HepG2 (cell line): ENCODE data around the gene SEBOX. TPM values are rescaled to one million over a fixed set of nuclear protein-coding genes. Genes with fewer than 3 reads are reported as not detected.

Experiments used
- BHLHE40 ChIP-seq: IDR thresholded peaks from 2 replicates; pipeline ENCODE4 v1.6.1; 2011; ENCODE audit warnings: low read length, improper control_type of control experiment
- DRAP1 ChIP-seq: IDR thresholded peaks from 2 replicates; pipeline ENCODE4 v1.6.1; 2016; ENCODE audit warnings: missing genetic modification reagents, missing compliant biosample characterization
- EED ChIP-seq: sonication (generic); formaldehyde crosslinking; IDR thresholded peaks from 2 replicates; pipeline ENCODE4 v1.5.0; 2020; ENCODE audit warnings: mild to moderate bottlenecking, missing genetic modification reagents
- GZF1 ChIP-seq: sonication (generic); formaldehyde crosslinking; IDR thresholded peaks from 2 replicates; pipeline ENCODE4 v1.5.1; 2020; ENCODE audit warnings: mild to moderate bottlenecking, missing genetic modification reagents
- HDAC2 ChIP-seq: sonication (generic); formaldehyde crosslinking; IDR thresholded peaks from 2 replicates; pipeline ENCODE4 v1.4.0; 2020; ENCODE audit warnings: missing genetic modification reagents
- HNF4A ChIP-seq: sonication (generic); formaldehyde crosslinking; IDR thresholded peaks from 2 replicates; pipeline ENCODE4 v1.4.0; 2020; ENCODE audit warnings: missing genetic modification reagents
- MLX ChIP-seq: IDR thresholded peaks from 2 replicates; pipeline ENCODE4 v1.6.1; 2016
- NFYC ChIP-seq: IDR thresholded peaks from 2 replicates; pipeline ENCODE4 v1.6.1; 2016; ENCODE audit warnings: missing genetic modification reagents, missing compliant biosample characterization
- PHF20 ChIP-seq: sonication (generic); formaldehyde crosslinking; IDR thresholded peaks from 2 replicates; pipeline ENCODE4 v1.5.0; 2020; ENCODE audit warnings: mild to moderate bottlenecking, missing genetic modification reagents
- RBM39 ChIP-seq: fragments of 200-400 bp; formaldehyde crosslinking; IDR thresholded peaks from one replicate; pipeline ENCODE4 v1.6.1; 2018; ENCODE audit warnings: antibody characterized with exemption, mild to moderate bottlenecking, low read depth, low read length; ENCODE audit not compliant: poor library complexity, severe bottlenecking
- RORA ChIP-seq: sonication (generic); formaldehyde crosslinking; IDR thresholded peaks from 2 replicates; pipeline ENCODE4 v1.5.0; 2020; ENCODE audit warnings: mild to moderate bottlenecking, missing genetic modification reagents, moderate library complexity
- SP2 ChIP-seq: sonication (generic); formaldehyde crosslinking; IDR thresholded peaks from 2 replicates; pipeline ENCODE4 v1.5.1; 2020; ENCODE audit warnings: mild to moderate bottlenecking, missing genetic modification reagents
- SRY ChIP-seq: sonication (generic); formaldehyde crosslinking; IDR thresholded peaks from 2 replicates; pipeline ENCODE4 v1.8.0; 2022; ENCODE audit warnings: mild to moderate bottlenecking, missing genetic modification reagents
- TCF12 ChIP-seq, 2 experiments: fragments of 450-650 bp in 1 of 2; sonication (generic) in 1 of 2; formaldehyde crosslinking in 1 of 2; IDR thresholded peaks; 2 replicates each; pipeline versions ENCODE4 v1.6.1 to v1.8.0; 2017 to 2022; ENCODE audit warnings: antibody characterized with exemption in 1 of 2, mild to moderate bottlenecking in 1 of 2, missing genetic modification reagents in 1 of 2, moderate library complexity in 1 of 2
- TCF7 ChIP-seq: sonication (generic); IDR thresholded peaks from 2 replicates; pipeline ENCODE4 v1.6.1; 2016; ENCODE audit warnings: antibody characterized with exemption, low read depth
- TEAD2 ChIP-seq: sonication (generic); formaldehyde crosslinking; IDR thresholded peaks from 2 replicates; pipeline ENCODE4 v1.9.0; 2021; ENCODE audit warnings: missing genetic modification reagents
- TRIM24 ChIP-seq: sonication (generic); formaldehyde crosslinking; IDR thresholded peaks from 2 replicates; pipeline ENCODE4 v1.8.0; 2022; ENCODE audit warnings: mild to moderate bottlenecking, missing genetic modification reagents
- XBP1 ChIP-seq: sonication (generic); formaldehyde crosslinking; IDR thresholded peaks from 2 replicates; pipeline ENCODE4 v1.5.0; 2020; ENCODE audit warnings: missing genetic modification reagents
- ZFP36 ChIP-seq: fragments of 150-350 bp; IDR thresholded peaks from 2 replicates; pipeline ENCODE4 v1.6.1; 2018; ENCODE audit warnings: borderline replicate concordance, low read length, low read depth; ENCODE audit not compliant: partially characterized antibody
- ZKSCAN1 ChIP-seq: fragments of 150-350 bp; IDR thresholded peaks from 2 replicates; pipeline ENCODE4 v1.6.1; 2014; ENCODE audit warnings: low read length
- ZNF251 ChIP-seq: sonication (generic); formaldehyde crosslinking; IDR thresholded peaks from 2 replicates; pipeline ENCODE4 v1.9.0; 2021; ENCODE audit warnings: mild to moderate bottlenecking, missing genetic modification reagents
- ZNF280D ChIP-seq: sonication (generic); formaldehyde crosslinking; IDR thresholded peaks from 2 replicates; pipeline ENCODE4 v1.5.1; 2020; ENCODE audit warnings: mild to moderate bottlenecking, missing genetic modification reagents
- ZNF296 ChIP-seq: sonication (generic); formaldehyde crosslinking; conservative IDR thresholded peaks from 2 replicates; pipeline ENCODE4 v1.5.0; 2020; ENCODE audit warnings: mild to moderate bottlenecking, missing genetic modification reagents
- ZNF333 ChIP-seq: sonication (generic); formaldehyde crosslinking; IDR thresholded peaks from 2 replicates; pipeline ENCODE4 v1.4.0; 2020; ENCODE audit warnings: mild to moderate bottlenecking, missing genetic modification reagents, borderline replicate concordance
- ZNF7 ChIP-seq: IDR thresholded peaks from 2 replicates; pipeline ENCODE4 v1.6.1; 2016; ENCODE audit warnings: missing biosample characterization, missing genetic modification reagents
- polyA plus RNA-seq, 8 experiments: library from polyadenylated mRNA; depleted of rRNA in 3 of 8; stranded (reverse) in 7 of 8; unstranded in 1 of 8; fragments of >200 nt; fragmentation: Illumina TruSeq in 4 of 8; extraction: Trizol in 4 of 8; gene quantifications; 2 replicates each; pipeline versions ENCODE4 v1.2.1 to v1.2.3, GENCODE V29; 2011 to 2016; ENCODE audit warnings: low read depth in 4 of 8, missing spikeins in 1 of 8, mixed read lengths in 1 of 8; ENCODE audit not compliant: insufficient read depth in 1 of 8
- total RNA-seq, 5 experiments: library from RNA; depleted of rRNA; stranded (reverse); fragments of >200 nt; fragmentation: Illumina TruSeq; extraction: Trizol; gene quantifications; 2 replicates each; pipeline ENCODE4 v1.2.3, GENCODE V29; 2016; ENCODE audit warnings: low read depth in 1 of 5
- TF ChIP-seq, protein P1 (sequence below): sonication (generic); formaldehyde crosslinking; IDR thresholded peaks from 2 replicates; pipeline ENCODE4 v1.5.0; 2020; ENCODE audit warnings: mild to moderate bottlenecking, missing genetic modification reagents

The SEBOX gene
- total and polyA plus RNA-seq, 2 of the 13 experiments (the other 11 are each of a cell fraction or from before 2014, with no cell fraction given): not detected

DNA sequence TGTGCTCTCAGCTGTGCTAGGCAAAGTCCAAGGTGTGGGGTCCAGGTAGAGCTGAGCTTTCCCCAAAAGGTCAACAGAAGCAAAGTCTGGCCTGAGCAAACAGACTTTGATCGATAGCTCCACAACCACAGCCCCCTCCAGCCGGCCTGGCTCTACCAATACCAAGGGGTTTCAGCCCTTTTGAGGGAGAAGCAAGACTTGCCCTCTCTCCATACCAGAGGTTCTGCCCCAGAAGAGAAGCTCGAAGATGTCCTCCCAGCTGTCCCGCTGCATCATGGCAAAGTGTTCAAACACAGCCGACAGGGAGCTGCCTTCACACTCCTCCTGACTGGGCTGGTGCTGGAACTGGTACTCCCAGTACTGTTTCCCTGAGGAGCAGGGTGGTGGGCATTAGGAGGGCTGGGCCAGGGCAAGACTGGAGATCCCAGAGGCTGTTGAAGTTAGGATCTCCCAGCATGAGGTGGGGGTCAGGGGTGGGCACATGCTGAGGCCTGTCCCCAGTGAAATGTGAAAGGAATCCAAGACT lies 3.4 kb upstream of the SEBOX start (continued):
- TF ChIP-seq DRAP1 (peak; percentile 65), HNF4A (CRISPR knock-in tag) (peak; percentile 99), ZNF280D (CRISPR knock-in tag) (no peak), GZF1 (no peak), HDAC2 (CRISPR knock-in tag) (peak; percentile 92), EED (CRISPR knock-in tag) (no peak), RBM39 (no peak), ZNF7 (CRISPR knock-in tag) (no peak), TRIM24 (CRISPR knock-in tag) (no peak), ZNF333 (peak; percentile 80), TCF7 (peak; percentile 60), BHLHE40 (no peak), SP2 (CRISPR knock-in tag) (no peak), ZNF296 (CRISPR knock-in tag) (no peak), MLX (CRISPR knock-in tag) (peak; percentile 82), PHF20 (CRISPR knock-in tag) (no peak), TEAD2 (CRISPR knock-in tag) (no peak), TCF12 (IDR thresholded peaks at IDR 0.05) (no peak), TCF12 (CRISPR knock-in tag; IDR thresholded peaks at IDR 0.05) (peak; percentile 92; the same call in 1 of the 2 replicates), SRY (CRISPR knock-in tag) (no peak; the same call in 1 of the 2 replicates), RORA (CRISPR knock-in tag) (no peak), NFYC (CRISPR knock-in tag) (no peak; the same call in 1 of the 2 replicates), XBP1 (CRISPR knock-in tag) (no peak), ZKSCAN1 (no peak), ZNF251 (CRISPR knock-in tag) (no peak), ZFP36 (no peak)
- TF ChIP-seq, protein P1, sequence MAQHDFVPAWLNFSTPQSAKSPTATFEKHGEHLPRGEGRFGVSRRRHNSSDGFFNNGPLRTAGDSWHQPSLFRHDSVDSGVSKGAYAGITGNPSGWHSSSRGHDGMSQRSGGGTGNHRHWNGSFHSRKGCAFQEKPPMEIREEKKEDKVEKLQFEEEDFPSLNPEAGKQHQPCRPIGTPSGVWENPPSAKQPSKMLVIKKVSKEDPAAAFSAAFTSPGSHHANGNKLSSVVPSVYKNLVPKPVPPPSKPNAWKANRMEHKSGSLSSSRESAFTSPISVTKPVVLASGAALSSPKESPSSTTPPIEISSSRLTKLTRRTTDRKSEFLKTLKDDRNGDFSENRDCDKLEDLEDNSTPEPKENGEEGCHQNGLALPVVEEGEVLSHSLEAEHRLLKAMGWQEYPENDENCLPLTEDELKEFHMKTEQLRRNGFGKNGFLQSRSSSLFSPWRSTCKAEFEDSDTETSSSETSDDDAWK (CRISPR knock-in tag): no peak
